ENCODE data around the gene ATP6V0B.

GRCh38 chr1:44014365-44015104 lies 39.8 kb downstream of the ATP6V0B start:
- TF ChIP-seq, protein P1, sequence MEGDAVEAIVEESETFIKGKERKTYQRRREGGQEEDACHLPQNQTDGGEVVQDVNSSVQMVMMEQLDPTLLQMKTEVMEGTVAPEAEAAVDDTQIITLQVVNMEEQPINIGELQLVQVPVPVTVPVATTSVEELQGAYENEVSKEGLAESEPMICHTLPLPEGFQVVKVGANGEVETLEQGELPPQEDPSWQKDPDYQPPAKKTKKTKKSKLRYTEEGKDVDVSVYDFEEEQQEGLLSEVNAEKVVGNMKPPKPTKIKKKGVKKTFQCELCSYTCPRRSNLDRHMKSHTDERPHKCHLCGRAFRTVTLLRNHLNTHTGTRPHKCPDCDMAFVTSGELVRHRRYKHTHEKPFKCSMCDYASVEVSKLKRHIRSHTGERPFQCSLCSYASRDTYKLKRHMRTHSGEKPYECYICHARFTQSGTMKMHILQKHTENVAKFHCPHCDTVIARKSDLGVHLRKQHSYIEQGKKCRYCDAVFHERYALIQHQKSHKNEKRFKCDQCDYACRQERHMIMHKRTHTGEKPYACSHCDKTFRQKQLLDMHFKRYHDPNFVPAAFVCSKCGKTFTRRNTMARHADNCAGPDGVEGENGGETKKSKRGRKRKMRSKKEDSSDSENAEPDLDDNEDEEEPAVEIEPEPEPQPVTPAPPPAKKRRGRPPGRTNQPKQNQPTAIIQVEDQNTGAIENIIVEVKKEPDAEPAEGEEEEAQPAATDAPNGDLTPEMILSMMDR (IDR thresholded peaks at IDR 0.05): no peak
- no peak for TF ChIP-seq ZFX (IDR thresholded peaks at IDR 0.05; ENCODE audit: borderline replicate concordance)

Data from 22Rv1 (cell line).